ENCODE data around the gene GUCY1A2.
"Not testable (repeated sequence)": the region's sequence is repeated elsewhere in the genome, so short reads cannot be mapped to it uniquely, and the experiment has no call there.

GUCY1A2 gene

DNA sequence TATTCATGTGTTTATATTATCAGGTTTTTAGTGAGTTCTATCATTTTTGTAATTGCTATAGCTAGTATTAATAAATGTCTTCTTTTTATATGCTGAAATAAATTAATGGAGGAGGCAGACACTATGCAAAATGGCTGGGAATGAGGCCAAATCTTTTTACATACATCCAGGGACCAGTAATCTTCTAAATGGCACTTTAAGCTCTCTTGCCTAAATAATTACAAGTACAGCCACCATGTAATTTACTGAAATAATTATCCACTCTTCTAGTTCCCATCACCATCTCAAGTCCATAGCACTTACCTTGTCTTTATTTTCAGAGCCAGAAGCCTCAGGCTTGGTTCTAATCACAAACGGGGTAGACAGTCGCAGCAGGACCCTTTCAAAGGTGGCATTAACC is 79.1 kb downstream of the GUCY1A2 start:
- ATAC-seq (no peak), DNase-seq (no peak)

GRCh38 chr11:106937111-106937510 is 81.2 kb downstream of the GUCY1A2 start:
- ATAC-seq (no peak), DNase-seq (no peak)

- ATAC-seq (no peak), DNase-seq (no peak)
These were observed 93.0 kb downstream of the GUCY1A2 start for GRCh38 chr11:106925245-106925644.

DNA sequence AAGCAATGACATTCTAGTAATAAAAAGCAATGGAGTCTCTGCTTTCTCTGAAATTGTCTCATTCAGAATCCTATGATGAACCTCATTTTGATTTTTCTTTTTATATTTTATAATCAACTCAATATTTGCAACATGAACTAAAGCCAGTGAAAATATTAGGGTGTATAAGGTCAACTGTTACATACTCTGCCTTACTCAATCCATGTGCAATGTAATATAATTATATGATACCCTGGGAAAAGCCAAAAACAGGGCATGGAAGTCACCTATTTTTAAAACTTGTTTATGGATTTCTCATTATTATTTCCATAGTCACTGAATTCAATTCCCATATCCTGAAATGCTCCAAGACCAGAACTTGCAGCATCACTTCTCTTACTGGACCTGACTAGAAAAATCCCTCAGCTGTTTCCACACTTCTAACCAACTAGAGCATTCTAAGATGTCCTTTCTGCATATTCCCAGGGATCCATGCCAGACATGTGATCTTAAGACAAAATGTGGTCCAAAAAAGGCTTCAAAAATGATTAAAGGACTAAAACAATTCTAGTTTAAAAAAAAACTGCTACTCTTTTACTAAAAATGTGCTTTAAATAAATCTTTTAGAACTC is 97.3 kb downstream of the GUCY1A2 start:
- no peak for DNase-seq
- ATAC-seq, result no peak

- DNase-seq, result peak; percentile 9
- ATAC-seq, result no peak
These were observed 100.3 kb downstream of the GUCY1A2 start for GRCh38 chr11:106917973-106918372.

DNA sequence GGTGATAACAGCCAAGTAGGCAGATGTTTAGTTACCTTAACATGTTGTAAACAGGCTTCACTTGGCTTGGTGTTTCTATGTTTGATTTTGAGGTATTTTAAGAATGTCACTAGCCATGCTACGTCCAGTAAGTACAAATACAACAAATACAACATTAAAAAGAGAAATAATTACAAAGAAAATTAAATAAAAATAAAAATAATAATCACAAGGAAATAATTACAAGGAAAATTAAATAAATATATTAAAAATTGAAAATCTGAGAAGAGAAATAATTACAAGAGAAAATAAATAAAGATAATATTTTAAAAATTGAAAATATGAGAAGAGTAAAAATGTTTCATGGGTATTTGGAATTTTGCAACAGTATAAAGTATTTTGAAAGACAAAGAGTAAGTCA is 103.9 kb downstream of the GUCY1A2 start:
- no peak for ATAC-seq
- DNase-seq, result no peak

GRCh38 chr11:106913141-106913540 is 105.1 kb downstream of the GUCY1A2 start:
- ATAC-seq (no peak), DNase-seq (no peak)

DNA sequence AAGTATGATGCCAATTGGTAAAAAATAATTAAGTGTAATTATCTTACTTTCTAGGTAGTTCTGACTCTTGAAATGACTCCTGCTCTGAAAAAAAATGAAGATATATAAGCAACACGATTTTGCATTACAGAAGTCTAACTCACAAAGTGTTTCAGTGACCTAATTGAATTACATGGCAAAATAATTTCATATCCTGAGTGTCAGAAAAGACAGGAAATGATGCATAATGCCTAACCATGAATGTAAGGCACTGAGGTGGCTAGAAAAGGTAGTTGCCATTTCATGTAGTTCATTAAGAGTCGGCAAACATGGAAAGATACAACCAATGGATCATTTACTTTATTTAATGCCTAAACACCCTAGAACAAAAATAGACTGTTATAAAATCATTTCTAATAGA is 113.5 kb downstream of the GUCY1A2 start:
- DNase-seq (no peak), ATAC-seq (no peak)

DNA sequence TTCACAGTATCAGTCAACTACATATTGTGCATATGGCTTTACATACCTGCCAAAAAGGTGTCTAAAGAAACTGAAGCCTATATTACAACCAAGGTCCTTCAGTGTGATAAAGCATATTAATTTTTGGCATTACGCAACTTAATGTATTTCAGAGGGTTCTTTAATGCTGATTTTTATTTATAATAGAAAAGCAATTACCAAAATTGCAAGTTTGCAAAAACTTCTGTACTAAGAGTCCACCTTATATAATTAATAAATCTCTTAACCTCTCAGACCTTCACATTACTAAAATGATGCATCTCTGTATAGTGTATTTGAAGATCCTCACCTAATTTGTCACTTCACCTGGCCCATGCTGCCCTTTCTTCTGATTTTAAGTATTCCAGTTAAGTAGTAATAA is 128.6 kb downstream of the GUCY1A2 start:
- no peak for DNase-seq
- no peak for ATAC-seq

GRCh38 chr11:106888386-106888785 is 129.9 kb downstream of the GUCY1A2 start:
- ATAC-seq (no peak), DNase-seq (no peak)

DNA sequence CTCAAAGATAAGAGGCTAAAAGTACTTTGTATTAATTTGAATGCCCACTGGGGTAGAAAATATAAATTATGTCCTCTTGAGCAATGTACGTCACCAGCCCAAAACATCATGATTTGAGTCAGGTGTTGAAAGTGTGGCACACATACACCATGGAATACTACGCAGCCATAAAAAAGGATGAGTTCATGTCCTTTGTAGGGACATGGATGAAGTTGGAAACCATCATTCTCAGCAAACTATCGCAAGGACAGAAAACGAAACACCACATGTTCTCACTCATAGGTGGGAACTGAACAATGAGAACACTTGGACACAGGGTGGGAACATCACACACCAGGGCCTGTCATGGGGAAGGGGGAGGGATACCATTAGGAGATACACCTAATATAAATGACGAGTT is 134.6 kb downstream of the GUCY1A2 start:
- ATAC-seq, DNase-seq: not testable (repeated sequence)

DNA sequence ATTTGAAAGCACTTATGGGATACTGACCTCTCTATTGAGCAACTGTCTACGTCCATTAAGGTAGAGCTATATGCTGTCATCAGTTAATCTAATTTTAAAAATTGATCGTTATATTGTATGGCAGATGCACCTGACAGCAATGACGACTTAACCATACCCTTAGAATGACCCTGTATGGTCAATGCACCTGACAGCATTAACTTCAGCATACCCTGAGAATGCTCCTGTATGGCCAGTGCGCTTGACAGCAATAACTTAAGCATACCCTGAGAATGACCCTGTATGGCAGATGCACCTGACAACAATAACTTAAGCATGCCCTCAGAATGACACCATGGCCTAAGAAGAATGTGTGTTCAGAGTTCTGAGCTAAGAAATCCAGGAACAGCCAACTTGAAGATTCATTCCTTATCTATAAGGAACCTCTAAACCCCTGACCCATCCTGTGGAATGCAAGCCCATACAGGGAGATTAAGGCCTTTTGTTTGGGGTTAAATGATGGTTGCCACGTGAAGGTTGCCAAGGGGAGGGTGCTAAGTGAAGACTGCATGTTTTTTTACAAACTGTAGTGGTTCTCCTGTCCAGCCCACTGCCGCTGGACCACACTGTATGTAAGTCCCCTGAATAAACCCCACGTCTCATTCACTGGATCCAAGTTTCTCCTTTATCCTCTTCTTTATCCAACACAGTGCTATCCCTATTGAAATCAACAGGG is 138.3 kb downstream of the GUCY1A2 start:
- DNase-seq (no peak), ATAC-seq (no peak)

GRCh38 chr11:106879029-106879428 is 139.2 kb downstream of the GUCY1A2 start:
- no peak for DNase-seq
- ATAC-seq, result no peak

DNA sequence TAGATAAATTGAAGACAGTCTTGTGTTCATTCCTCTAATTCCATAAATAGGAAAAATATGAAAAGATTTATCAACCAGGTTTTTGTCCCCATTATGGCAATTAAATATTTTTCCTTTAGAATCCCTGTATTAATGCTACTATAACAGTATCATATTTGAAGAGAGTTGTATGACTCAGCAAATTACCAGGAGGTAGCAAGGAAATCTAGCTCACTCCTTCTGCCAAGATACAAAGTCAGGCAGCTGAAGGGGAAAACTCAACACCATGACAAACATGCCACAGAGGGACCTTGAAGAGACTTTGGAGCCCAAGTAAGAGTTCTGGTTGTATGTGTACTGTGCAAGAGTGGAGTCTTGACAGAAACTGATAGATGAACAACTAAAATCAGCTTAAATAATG is 143.3 kb downstream of the GUCY1A2 start:
- DNase-seq (no peak), ATAC-seq (no peak)

- ATAC-seq (no peak), DNase-seq (no peak)
These were observed 146.0 kb downstream of the GUCY1A2 start for GRCh38 chr11:106872246-106872645.

DNA sequence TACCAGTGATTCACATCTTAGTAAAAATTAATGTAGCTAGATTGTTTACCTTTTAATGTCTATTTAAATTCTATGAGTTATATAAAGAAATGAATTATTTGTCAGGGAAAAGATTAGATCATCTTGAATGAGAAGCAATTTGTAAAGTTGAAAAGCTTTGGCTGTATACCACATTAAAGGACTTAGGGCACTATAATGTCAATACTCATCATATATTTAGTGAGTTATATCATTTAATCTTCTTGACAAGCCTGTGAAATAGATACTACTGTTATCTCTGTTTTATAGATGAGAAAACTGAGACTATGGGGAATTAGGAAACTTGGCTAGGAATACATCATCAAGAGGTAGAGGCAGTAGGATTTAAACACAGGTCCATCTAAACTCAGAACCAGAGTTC is 160.1 kb downstream of the GUCY1A2 start:
- ATAC-seq (no peak), DNase-seq (no peak)

DNA sequence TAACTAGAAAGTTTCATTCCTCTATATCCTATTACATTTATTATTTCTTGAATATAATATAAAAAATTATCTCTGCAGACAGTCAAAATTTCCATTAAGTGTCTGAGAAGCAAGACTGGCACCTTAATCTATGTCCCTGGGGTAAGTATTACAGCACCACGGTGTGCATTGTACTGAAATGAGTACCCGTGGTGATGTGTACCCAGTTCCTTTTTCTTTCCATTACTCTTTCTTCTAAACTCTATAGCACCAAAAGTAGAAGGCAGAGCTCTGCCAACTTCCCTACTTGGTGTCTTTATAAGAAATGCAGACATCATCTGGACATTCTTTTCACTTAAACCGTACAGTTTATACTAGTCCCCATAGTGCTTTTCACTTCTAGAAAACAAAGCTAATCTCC is 161.7 kb downstream of the GUCY1A2 start:
- DNase-seq, result no peak
- no peak for ATAC-seq

DNA sequence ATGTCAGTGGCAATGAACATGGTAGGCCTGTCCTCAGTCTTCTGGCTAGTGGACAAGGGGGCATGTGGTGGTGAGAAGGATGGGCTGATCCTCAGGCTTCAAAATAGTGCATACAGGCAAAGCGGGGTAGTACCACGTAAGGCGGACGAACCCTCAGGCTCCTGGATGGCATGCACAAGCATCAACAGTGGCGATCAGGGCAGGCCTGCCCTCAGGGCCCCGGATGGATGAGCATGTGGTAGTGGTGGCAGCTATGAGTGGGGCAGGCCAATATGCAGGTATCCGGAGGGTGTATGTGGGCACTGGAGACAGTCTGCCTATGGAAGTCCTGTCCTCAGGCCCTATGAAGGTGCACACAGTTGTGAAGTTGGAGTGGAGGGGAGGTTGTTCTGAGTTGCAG is 163.8 kb downstream of the GUCY1A2 start:
- ATAC-seq (no peak), DNase-seq (no peak)

DNA sequence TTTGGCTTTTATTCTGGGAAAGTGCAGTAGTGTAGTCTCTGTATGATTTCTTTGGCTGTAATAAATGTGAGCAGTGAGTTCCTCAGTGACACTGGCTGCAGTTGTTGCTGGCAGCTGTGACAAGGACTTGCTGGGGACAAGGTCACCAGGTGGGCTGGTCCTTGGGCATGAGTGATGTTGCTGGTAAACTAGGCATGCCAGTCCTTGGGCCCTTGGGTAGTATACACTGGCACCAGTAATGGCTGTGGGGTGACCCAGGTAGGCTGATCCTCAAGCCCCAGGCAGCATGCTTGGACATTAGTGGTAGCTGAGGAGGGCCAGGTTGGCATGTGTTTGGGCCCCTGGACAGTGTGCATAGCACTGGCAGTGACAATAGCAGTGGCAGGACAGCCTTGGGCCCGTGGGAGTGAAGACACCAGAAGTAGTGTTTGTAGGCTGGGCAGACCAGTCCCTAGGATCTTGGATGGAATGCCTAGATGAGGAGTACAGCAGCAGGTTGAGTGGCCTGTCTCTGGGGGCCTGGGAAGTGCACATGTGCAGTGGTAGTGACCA is 164.3 kb downstream of the GUCY1A2 start:
- DNase-seq (no peak), ATAC-seq (no peak)

DNA sequence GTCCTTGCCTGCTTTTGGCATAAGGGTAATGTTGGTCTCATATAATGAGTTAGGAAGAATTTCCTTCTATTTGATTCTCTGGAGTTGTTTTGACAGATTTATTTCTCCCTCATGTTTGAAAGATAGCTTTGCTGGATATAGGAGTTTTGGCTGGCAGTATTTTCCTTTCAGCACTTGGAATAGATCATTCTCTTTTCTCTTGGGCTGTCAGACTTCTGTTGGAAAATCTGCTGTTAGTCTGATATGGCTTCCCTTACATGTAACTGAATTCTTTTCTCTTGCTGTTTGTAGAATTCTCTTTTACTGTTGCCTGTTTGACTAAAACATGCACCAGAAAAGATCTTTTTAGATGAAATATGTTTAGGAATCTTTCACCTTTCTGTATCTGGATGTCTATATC is 165.5 kb downstream of the GUCY1A2 start:
- DNase-seq (no peak), ATAC-seq (no peak)

GRCh38 chr11:106848526-106848925 is 169.8 kb downstream of the GUCY1A2 start:
- no peak for DNase-seq
- ATAC-seq, result no peak

- DNase-seq, result no peak
- no peak for ATAC-seq
These were observed 176.1 kb downstream of the GUCY1A2 start for GRCh38 chr11:106842134-106842533.

DNA sequence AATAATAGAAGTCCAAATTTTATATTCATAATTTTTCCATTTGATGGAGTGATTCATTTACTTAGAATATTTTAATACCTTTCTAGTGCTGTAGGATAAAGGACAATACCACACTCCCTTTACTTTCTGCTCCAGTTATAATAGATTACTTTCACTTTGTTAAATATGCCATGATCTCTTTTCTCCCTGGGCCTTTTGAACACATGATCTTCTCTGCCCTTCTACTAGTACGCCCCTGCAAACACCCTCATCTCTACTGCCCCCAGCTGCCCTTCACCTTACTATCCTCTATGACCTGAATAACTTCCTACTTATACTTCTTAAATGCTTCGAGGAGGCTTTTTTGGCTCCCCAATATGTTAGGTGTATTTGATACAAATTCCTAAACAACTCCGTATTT is 177.3 kb downstream of the GUCY1A2 start:
- DNase-seq, result no peak
- ATAC-seq, result no peak

DNA sequence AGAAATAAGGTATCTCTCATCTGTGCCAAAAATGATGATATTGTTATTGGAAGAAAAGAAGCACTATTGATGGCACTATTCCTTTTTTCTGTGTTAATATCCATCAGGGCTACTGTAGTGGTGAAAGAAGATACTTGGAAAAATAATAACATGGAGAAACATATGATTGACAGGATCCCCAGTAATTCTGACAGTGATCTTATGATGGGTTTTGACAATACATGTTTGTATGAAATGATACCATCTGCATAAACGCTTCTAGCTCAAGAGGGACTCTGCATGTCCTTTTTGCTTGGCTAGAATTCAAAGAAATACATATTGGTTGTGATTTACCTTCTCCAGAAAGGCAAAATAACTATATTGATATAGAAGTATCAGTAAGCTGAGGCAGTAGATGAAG is 178.1 kb downstream of the GUCY1A2 start:
- ATAC-seq (no peak), DNase-seq (no peak)

Measured in stimulated activated naive CD8-positive, alpha-beta T cell treated with anti-CD3 and anti-CD28 coated beads, Interleukin-15, Interleukin-2, amounts not matched to agents 100 U/mL and 50 U/mL, for 24 hours (primary cell).